KMS-11 (cell line): ENCODE data around the gene IGF2R.

Source experiments
- H2AFZ ChIP-seq: fragments of 200-600 bp; sonication (generic); 2 replicates; pipeline ENCODE4 v1.6.1; 2016; ENCODE audit warnings: antibody characterized with exemption, mixed run types, low read depth
- H3K27ac ChIP-seq: fragments of 200-600 bp; sonication (generic); 2 replicates; pipeline ENCODE4 v1.6.1; 2016; ENCODE audit warnings: mild to moderate bottlenecking, mixed run types
- H3K27me3 ChIP-seq: fragments of 200-600 bp; sonication (generic); 2 replicates; pipeline ENCODE4 v1.6.1; 2017; ENCODE audit warnings: mild to moderate bottlenecking, low read depth, mixed run types, moderate library complexity; ENCODE audit not compliant: insufficient read depth
- H3K36me3 ChIP-seq: fragments of 200-600 bp; sonication (generic); 2 replicates; pipeline ENCODE4 v1.6.1; 2017; ENCODE audit warnings: mild to moderate bottlenecking, mixed run types; ENCODE audit not compliant: insufficient read depth
- H3K4me1 ChIP-seq: fragments of 200-600 bp; sonication (generic); 2 replicates; pipeline ENCODE4 v1.6.1; 2016; ENCODE audit warnings: mild to moderate bottlenecking, low read depth, mixed run types; ENCODE audit not compliant: poor library complexity, severe bottlenecking
- H3K4me2 ChIP-seq: fragments of 200-600 bp; sonication (generic); 2 replicates; pipeline ENCODE4 v1.7.0; 2016; ENCODE audit warnings: mild to moderate bottlenecking, mixed run types
- H3K4me3 ChIP-seq: fragments of 200-600 bp; sonication (generic); IDR thresholded peaks from 2 replicates; pipeline ENCODE4 v1.6.1; 2017; ENCODE audit warnings: low read depth, low read length, mixed read lengths; ENCODE audit not compliant: insufficient read depth
- H3K79me2 ChIP-seq: fragments of 200-600 bp; sonication (generic); 2 replicates; pipeline ENCODE4 v1.6.1; 2016; ENCODE audit warnings: low read depth, mixed run types; ENCODE audit not compliant: insufficient read depth
- H3K9ac ChIP-seq: fragments of 200-600 bp; sonication (generic); 2 replicates; pipeline ENCODE4 v1.6.1; 2016; ENCODE audit warnings: mild to moderate bottlenecking, mixed run types
- H4K20me1 ChIP-seq: fragments of 200-600 bp; sonication (generic); 2 replicates; pipeline ENCODE4 v1.6.1; 2016; ENCODE audit warnings: mild to moderate bottlenecking, mixed run types; ENCODE audit not compliant: insufficient read depth
- TF ChIP-seq, protein P1 (sequence below): fragments of 200-600 bp; sonication (generic); conservative IDR thresholded peaks from 2 replicates; pipeline ENCODE4 v1.6.1; 2017; ENCODE audit warnings: low read depth, mild to moderate bottlenecking, antibody characterized with exemption, low read length, moderate library complexity, mixed read lengths

IGF2R gene

DNA sequence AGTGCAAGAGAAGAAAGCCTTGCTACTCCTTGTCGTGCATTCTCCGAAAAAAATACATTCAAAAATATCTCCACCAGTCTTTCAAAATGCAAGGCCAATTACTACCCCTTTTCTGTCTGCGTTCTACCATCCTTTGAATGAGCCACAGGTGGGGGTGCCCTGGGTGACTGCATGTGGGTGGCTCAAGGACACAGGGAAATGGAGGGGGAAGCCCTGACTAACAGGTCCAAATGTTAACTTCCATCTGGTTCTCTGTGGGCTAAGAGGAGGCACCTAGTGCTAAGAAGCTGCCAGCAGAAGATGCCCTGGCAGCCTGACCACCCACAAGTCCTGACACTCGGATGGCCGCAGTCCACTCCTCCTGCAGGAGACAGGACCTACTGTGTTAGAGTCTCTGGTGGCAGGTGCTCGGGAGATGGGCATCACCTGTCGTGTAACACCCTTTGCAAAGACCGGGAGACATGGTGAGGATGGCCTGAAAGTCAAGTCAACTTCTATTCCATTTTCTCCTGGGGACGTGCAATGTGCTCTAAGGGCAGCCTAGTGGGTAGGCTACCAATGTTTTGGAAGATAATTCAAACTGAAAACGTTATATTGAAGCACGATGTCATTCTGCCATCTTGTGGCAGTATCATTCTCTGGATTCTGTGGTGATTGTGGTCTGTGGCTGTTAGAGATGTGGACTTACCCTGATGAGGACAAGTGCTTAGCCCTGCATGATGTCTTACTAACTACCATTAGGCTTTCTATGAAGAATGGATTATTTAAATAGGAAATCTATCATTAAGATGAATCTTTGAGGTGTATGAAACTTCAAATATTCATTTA is 27.4 kb upstream of the IGF2R start:
- Histone ChIP-seq H2AFZ (peak overlapping the region; percentile 19; the same call in 1 of the 2 replicates), H3K27ac (no peak overlapping the region), H3K9ac (no peak overlapping the region), H3K79me2 (no peaks in the 10 kb centered on the region), H4K20me1 (no peaks in the 10 kb centered on the region), H3K27me3 (no peaks in the 10 kb centered on the region), H3K4me1 (peaks cover 32% of the 10 kb centered on the region), H3K36me3 (no peaks in the 10 kb centered on the region), H3K4me2 (no peak overlapping the region), H3K4me3 (no peak overlapping the region)
- TF ChIP-seq, protein P1, sequence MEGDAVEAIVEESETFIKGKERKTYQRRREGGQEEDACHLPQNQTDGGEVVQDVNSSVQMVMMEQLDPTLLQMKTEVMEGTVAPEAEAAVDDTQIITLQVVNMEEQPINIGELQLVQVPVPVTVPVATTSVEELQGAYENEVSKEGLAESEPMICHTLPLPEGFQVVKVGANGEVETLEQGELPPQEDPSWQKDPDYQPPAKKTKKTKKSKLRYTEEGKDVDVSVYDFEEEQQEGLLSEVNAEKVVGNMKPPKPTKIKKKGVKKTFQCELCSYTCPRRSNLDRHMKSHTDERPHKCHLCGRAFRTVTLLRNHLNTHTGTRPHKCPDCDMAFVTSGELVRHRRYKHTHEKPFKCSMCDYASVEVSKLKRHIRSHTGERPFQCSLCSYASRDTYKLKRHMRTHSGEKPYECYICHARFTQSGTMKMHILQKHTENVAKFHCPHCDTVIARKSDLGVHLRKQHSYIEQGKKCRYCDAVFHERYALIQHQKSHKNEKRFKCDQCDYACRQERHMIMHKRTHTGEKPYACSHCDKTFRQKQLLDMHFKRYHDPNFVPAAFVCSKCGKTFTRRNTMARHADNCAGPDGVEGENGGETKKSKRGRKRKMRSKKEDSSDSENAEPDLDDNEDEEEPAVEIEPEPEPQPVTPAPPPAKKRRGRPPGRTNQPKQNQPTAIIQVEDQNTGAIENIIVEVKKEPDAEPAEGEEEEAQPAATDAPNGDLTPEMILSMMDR, result peak; percentile 56

DNA sequence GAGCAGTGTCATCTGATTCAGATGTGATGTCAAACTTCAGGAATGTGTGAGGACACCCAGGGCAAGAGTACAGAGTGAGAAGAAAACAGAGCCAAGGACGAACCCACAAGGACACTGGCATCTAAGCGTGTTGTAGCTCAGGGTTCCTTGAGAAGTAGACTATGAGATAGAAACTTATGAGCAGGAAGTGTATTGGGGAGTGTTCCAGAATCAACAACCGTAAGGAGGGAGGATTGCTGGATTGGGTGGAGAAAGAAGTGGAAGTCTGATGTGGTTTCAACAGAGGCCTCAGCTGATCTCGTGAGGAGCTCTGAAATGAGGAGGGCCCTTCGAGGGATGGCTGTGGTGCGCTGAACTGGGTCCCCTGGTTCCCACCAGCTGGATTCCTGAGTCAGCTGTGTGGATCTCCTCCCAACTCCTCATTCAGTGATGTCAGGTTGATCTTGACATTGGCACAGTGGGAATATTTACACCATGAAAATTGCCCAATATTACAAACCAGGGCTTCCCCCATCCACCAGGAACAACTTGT is 25.7 kb upstream of the IGF2R start:
- Histone ChIP-seq H2AFZ (no peak overlapping the region), H3K27ac (no peak overlapping the region), H3K4me1 (peaks cover 36% of the 10 kb centered on the region)

DNA sequence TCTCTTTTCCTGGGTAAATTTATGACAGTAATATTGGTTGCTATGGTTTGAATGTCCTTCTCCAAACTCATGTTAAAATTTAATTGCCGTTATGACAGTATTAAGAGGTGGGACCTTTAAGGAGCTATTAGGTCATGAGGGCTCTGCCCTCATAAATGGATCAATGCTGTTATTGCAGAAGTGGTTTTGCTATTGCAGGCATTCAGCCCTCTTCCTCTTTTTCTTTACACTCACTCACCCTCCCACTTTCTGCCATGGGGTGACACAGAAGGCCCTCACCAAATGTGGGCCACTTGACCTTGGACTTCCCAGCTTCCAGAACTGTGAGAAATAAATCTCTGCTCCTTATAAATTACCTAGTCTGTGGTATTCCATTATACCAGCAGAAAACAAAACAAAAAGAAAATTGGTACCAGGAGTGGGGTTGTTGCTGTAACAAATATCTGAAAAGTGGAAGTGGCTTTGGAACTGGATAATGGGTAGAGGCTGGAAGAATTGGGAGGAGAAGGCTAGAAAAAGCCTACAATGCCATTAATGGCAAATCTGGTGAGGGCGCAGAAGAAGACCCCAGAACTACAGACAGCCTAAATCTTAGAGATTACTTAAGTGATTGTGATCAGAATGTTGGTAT is 24.8 kb upstream of the IGF2R start:
- H2AFZ ChIP-seq, result no peak overlapping the region
- no peak overlapping the region for H3K9ac ChIP-seq
- no peaks in the 10 kb centered on the region for H4K20me1 ChIP-seq
- TF ChIP-seq, protein P1, result no peak
- H3K4me1 ChIP-seq, result peaks cover 36% of the 10 kb centered on the region
- H3K79me2 ChIP-seq, result no peaks in the 10 kb centered on the region
- no peaks in the 10 kb centered on the region for H3K27me3 ChIP-seq
- no peak overlapping the region for H3K4me2 ChIP-seq
- H3K4me3 ChIP-seq, result no peak overlapping the region
- H3K27ac ChIP-seq, result no peak overlapping the region
- H3K36me3 ChIP-seq, result no peaks in the 10 kb centered on the region

More for the DNA sequence above, 25.7 kb upstream of the IGF2R start:
- TF ChIP-seq, protein P1, result no peak
- no peak overlapping the region for H3K4me2 ChIP-seq
- no peak overlapping the region for H3K4me3 ChIP-seq
- H3K27me3 ChIP-seq, result no peaks in the 10 kb centered on the region
- H3K79me2 ChIP-seq, result no peaks in the 10 kb centered on the region
- H4K20me1 ChIP-seq, result no peaks in the 10 kb centered on the region
- H3K36me3 ChIP-seq, result no peaks in the 10 kb centered on the region
- no peak overlapping the region for H3K9ac ChIP-seq

DNA sequence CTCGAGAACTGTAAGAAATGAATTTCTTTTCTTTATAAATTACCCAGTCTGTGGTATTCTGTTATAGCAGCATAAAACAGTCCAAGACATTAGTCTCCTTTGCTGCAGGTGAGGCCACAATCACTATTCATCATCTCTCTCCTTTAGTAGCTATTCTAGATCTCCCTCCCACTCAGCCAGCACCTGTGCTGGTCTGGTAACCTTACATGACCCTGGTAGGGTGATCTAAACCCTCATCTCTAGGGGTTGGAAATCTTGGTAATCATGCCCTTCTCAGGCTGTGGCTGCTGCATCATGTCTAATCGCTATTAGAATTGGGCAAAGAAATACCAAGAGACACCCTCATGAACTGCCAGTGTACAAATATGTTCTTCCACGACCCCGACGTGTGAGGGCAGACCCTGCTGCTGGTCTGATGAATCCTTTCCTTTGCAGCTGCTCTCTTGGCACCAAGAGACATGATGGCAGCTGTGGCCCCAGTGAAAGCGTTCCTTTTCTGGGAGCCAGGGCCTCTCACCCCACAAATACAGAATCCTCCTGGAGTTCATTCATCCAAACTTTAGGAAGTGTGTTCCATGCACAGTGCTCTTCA is 23.0 kb upstream of the IGF2R start:
- Histone ChIP-seq H3K27me3 (no peaks in the 10 kb centered on the region), H3K36me3 (no peaks in the 10 kb centered on the region), H3K9ac (no peak overlapping the region), H4K20me1 (no peaks in the 10 kb centered on the region), H3K79me2 (no peaks in the 10 kb centered on the region), H2AFZ (no peak overlapping the region), H3K4me1 (peaks cover 36% of the 10 kb centered on the region), H3K4me3 (no peak overlapping the region), H3K4me2 (peak overlapping the region; percentile 9; the same call in 1 of the 2 replicates), H3K27ac (no peak overlapping the region; the same call in 1 of the 2 replicates)
- TF ChIP-seq, protein P1, result no peak
